Measurements from ENCODE around the gene TBC1D12.
A peak's percentile ranks its signal among the peaks of the same experiment; 100 is the strongest.
"Not testable (repeated sequence)": the region's sequence is repeated elsewhere in the genome, so short reads cannot be mapped to it uniquely, and the experiment has no call there.

The TBC1D12 gene

DNA sequence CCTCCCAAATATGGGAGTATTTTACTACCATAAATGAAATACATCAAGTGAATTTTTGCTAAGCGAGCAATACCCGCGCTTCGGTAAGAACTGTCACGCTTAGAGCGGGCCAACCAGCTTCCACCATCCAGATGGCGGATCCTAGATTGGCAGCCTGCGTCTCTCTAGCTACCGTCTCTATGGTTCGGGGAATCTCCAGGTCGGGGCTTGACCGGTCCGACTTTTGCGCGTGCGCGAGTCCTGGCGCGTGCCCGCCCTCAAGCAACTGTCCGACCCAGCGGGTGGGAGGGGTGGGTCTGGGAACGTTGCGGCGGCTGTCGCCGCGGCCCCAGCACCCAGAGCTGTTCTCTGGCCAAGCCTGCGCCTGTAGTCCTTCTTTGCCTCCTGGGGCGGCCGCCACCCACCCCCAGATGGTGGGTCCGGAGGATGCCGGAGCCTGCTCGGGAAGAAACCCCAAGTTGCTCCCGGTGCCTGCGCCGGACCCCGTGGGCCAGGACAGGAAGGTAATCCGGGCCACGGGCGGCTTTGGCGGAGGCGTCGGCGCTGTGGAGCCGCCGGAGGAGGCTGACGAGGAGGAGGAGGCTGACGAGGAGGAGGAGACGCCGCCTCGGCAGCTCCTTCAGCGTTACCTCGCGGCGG lies at the start of gene TBC1D12:
TBC1D12 (plus strand) TSS at position 338 of the 639 bp plus-strand sequence; CDS start at position 411, 73 bp downstream.
- DNase-seq (ENCODE audit: low spot score) = peak; percentile 95

DNA sequence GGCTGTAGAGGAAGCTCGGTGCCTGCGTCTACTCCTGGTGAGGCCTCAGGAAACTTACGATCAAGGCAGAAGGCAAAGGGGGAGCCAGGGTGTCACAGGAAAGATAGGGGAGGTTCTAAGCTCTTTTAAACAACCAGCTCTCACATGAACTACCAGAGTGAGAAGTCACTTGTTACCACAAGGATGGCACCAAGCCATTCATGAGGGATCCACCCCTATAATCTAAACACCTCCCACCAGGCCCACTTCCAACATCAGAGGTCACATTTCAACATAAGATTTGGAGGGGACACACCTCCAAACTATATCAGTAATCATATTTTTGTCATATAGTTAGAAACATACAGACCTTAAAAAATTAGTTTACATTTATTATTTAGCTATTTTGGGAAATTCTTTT lies 49.0 kb upstream of the TBC1D12 start:
- no peak for DNase-seq (ENCODE audit: low spot score)

DNA sequence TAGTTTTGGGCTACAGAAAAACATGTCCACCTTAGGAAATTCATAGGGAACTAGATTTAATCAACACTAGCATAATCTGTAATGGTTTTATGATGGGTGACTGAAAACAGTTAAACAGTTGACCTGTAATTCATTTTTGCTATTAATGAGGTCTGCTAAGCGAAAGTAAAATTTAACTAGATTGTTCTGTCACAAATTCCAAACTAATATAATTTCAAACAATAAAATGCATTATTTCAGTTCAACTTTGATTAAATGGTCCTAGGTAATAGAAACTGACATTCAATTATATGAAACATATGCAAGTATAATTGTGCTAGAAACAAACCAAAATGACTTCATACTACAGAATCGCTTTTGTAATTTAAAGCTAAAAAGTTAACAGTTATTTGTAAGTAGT lies 46.5 kb upstream of the TBC1D12 start:
- DNase-seq (ENCODE audit: low spot score) = no peak

DNA sequence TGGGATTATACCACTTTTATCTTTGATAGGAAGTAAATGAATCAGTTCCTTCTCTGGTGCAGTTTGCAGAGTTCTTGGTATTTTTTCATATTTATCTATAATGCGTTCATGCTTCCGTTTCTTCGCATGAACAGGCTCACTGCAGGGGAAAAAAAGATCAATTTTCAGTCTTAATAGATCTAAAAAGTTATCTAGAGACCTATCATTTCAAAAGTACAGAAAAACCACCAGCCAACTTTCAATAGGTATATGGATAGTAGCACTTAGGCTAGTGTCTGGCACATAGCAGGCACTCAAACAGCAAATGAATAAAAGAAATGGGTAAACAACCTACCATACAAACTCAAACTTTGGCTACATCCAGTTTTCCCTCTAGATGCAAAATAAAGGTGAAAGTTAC lies 45.1 kb upstream of the TBC1D12 start:
- no peak for DNase-seq (ENCODE audit: low spot score)

DNA sequence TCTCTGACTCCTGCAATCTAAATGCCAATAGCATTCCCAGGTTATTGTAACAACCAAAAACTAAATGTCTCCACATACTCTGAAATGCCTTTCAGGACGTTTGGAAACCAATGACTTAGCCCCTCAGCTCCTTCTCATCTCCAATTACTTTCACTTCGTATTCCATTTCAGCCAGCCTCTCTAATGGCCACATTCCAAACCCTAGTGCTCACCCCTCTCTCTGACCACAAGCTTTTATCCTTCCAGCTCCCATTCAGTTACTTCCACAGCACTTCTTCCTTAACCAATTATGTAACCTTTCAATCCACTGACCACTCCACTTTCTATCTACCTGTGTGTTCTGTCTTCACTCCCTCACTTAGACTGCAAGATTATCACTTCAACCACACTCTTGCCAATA lies 43.9 kb upstream of the TBC1D12 start:
- peak; percentile 84 for DNase-seq (ENCODE audit: low spot score)

DNA sequence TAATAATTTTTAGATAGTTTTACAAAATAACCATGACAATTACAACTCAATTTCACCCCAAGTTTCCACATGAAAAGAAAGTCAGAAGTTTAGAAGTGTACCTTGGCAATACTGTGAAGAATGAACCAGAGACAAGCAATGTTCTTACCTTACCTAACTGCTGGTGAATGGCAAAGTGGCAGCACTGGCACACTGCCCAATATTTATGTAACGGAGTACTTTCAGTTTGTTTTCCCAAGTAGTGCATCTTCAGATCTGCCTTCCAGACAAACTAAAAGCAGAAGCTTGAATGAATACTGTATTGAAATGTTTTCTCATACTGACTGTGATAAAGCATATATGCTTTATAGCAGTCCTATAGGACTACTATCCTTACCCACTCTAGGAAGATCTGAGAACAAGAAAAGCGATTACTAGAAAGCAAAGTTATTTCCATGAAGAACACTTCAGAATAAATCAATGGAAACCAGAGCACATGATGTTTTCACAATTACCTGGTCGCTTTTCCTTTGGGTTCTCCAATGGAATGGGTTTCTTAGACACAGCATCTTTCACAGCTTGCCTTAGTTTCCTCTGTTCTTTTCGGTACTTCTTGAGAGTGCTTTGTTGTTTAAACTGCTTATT lies 41.1 kb upstream of the TBC1D12 start:
- no peak for DNase-seq (ENCODE audit: low spot score)

DNA sequence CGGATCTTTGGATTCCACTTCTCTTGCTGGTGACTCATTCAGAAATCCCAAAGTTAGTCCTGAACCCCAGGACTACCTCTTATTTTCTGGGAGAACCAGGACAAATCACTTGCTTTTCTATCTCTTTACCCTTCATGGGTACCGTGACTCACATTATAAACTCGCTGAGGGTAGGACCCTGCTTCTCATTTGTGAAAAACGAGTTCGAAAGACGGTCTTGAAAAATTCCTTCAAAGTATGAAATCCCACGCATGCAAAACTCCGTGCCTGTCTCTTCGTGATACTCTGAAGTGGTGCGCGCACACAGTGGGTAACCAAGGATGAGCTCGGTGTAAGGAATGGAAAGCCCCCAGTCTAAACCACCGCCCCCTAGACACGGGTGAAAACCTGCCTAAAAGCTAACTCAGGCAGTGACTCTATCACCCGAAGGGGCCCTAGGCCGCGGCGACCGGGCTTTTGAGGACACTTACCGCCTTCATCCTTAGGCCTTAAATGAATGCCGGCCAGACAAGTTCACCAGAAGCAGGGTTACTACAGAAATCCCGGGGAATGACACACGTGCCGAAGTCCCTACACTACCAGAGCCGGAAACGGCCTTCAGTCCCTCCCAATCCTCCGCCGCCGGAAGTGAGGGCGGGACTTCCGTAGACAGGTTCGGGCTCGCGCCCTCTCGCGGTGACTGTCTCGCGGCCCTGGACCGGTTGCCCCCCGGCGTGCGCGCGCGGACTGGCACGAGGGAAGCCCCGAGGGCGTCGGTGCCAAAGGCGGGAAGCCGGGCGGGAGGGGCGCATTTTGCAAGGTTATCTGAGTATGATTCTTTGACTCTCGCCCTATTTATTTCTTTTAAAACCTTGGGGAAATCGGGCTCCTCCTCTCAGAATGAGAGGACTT lies 39.7 kb upstream of the TBC1D12 start, which contains the start of gene NOC3L:
NOC3L (minus strand) TSS at position 580 of the 891 bp plus-strand sequence; CDS start at position 479, 101 bp downstream.
- DNase-seq (ENCODE audit: low spot score) = peak; percentile 95

DNA sequence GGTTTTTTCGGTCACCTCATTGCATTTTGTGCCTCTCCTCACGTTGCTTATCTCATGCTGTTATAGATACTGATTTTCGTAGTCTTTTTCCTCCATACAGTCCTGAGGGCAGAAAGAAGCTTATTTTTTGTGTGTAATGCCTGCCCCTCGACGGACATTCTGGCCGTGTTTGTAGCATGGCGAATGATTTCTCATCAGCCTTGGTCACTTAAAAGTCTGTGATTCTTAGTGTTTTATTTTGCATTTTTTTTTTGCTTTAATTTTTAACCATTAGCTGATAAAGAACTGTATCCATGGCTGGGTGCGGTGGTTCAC lies 39.1 kb upstream of the TBC1D12 start:
- DNase-seq (ENCODE audit: low spot score) = no peak

DNA sequence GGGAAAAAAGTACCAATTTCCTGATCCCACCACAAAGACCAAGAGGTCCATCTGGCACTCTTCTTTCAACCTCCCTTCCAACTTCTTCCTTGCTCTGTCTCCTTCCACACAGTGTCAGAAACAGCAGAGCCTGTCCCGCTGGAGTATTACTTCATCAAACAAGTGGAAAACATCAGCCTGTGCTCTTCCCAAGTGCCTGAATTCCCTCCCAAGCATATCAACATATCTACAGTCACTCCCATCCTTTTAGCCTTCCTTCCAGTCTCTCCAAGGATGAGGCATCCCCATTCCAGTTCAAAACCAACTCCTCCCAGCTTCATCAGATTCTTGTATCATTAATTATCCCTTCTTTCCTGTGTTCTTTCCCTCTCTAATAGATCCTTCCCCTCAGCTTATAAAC lies 37.9 kb upstream of the TBC1D12 start:
- no peak for DNase-seq (ENCODE audit: low spot score)

DNA sequence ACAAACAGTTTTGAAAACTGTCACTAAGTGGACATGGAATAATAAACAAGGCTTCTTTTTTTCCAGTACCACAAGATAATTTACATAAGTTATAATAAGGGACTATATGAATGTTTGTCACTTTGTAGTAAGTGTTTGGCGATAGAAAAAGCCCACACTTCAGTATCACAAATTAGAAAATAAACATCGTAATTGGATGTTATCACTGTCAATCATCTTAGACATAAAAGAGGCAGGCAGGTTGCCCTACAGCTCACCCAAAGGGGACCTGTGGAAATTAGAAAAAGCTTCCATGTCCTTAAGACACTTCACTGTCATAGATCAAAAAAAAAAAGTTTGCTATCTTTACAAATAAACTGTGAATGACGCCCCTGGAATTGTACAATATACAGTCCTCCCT lies 36.0 kb upstream of the TBC1D12 start:
- DNase-seq (ENCODE audit: low spot score) = no peak

DNA sequence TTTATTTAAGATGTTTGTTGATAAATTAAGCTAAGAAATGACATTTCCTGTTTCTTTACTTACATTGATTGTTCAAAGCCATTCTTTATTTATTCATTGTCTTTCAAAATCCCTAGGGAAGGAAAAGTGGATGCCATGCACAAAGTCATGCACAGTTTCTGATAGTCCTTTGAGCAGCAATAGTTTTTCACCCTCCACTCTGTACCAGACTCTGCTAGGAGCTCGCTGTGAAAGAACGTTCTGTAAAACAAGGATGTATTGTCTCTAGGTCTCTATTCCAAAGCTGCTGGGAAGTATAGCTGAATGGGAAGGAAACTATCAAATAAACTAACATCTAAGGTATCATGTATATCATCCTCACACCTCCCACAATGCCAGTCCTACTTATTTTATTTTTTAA lies 31.8 kb upstream of the TBC1D12 start:
- no peak for DNase-seq (ENCODE audit: low spot score)

DNA sequence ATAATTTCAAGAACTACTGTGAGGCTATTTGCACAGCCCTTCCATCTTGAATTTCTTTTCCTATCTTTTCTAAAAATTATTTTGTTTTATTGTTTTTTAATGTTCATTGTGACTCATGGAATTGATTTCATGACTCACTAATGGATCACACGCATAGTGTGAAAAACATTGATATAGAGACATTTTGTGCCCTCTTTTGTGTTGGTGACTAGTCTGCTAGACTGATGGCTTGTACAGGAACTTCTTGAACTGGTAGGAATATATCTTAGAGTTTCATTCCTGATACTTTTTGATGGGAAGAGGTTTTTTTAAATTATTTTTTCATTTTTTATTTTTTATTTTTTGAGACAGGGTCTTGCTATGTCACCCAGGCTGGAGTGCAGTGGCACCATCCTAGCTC lies 27.0 kb upstream of the TBC1D12 start:
- DNase-seq (ENCODE audit: low spot score) = no peak

DNA sequence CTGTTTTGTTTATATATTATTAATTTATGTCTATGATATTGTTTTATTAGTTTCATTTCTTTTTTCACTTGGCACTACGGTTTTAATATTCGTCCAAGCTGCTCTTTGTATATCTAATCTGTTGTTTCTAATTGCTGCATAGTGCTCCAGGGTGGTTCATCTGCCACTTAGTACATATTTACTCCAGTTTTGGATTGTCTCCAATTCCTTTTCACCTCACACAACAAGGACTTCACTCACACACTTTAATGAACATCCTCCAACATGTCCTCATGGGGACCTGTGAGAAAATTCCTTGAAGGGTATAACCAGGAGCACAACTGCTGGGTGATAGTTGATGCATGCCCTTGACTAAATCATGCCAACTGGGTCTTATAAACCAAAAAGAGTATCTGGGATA lies 25.5 kb upstream of the TBC1D12 start:
- DNase-seq (ENCODE audit: low spot score) = no peak

DNA sequence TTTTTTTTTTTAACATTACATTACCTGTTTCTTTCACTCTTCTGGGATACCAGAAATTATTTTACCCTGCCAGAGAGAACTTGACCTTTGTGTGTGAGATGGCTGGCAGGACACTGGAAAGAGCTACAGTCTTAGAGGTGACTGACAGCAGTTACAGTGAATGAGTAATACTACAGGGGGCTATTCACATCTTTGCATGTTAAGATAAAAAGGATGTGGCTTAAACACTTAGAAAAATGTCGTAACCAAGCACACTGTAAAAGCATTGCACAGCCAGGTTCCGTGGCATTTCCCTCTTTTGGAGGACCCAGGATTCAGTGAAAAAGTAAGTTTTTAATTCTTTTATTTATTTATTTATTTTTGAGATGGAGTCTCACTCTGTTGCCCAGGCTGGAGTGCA lies 18.8 kb upstream of the TBC1D12 start:
- no peak for DNase-seq (ENCODE audit: low spot score)

DNA sequence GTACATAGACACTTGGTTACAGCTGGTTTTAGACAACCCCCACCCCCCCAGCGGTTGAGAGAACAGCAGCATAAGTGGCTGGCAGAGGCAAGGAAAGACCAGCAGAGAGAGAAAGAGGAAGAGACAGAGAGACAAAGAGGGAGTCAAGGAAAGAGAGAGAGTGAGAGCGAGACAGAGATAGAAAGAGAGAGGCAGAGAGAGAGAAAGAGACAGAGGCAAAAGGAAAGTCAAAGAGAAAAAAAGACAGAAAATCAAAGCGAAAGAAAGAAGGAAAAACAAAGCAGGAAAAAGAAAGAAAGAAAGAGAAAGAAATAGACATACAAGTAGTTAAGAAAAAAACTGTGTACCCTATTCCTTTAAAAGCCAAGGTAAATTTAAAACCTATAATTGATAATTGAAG lies 16.6 kb upstream of the TBC1D12 start:
- not testable (repeated sequence) for DNase-seq (ENCODE audit: low spot score)

DNA sequence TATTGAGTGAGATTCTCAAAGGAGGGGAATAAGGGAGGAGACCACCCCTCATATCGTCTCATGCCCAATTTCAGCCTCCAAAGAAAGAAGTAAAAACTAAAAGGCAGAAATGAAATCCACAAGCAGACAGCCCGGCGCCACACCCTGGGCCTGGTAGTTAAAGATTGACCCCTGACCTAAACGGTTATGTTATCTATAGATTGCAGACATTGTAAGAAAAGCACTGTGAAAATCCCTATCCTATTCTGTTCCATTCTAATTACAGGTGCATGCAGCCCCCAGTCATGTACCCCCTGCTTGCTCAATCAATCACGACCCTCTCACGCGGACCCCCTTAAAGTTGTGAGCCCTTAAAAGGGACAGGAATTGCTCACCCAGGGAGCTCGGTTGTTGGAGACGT lies 10.2 kb upstream of the TBC1D12 start:
- DNase-seq (ENCODE audit: low spot score) = not testable (repeated sequence)

DNA sequence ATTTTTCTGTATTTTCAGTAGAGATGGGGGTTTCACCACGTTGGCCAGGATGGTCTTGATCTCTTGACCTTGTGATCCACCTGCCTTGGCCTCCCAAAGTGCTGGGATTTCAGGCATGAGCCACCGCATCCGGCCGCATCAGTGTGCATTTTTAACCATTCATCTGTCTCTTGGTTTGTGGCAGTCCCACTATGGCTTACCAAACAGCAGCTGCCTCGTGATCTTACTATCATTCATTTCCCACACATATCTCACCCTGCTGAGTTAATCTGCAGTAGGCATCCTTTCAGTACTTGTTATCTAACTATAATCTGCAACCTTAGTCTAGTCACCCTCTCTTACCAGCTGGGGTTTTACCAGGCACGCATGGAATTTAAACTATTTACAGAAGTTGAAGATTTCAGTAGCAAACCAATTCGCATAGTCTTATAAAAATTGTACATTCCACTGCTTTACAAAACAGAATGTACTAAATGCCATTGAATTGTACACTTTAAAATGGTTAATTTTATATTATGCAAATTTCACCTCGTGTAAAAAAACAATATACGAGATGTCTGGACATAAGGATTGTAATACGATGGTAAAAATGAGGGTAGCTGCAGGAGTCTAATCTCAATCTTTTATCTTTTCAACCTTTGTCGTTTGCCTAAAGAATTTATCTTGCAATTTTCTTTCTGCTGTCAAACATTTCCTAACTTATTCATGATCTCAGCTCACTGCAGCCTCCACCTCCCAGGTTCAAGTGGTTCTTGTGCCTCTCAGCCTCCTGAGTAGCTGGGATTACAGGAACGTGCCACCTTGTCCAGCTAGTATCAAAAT lies 4.6 kb upstream of the TBC1D12 start:
- peak; percentile 26 for DNase-seq (ENCODE audit: low spot score)

DNA sequence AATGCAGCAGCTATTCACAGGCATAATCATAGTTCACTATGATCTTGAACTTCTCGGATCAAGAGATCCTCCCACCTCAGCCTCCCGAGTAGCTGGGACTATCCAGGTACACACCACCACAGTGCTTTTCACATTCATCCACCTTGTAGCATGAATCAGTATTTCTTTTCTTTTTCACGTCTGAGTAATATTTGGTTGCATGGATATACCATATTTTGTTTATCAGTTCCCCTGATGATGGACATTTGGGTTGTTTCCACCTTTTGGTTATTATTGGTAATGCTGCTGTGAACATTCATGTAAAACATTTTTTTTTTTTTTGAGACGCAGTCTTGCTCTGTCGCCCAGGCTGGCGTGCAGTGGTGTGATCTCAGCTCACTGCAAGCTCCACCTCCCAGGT lies 3.6 kb upstream of the TBC1D12 start:
- no peak for DNase-seq (ENCODE audit: low spot score)

DNA sequence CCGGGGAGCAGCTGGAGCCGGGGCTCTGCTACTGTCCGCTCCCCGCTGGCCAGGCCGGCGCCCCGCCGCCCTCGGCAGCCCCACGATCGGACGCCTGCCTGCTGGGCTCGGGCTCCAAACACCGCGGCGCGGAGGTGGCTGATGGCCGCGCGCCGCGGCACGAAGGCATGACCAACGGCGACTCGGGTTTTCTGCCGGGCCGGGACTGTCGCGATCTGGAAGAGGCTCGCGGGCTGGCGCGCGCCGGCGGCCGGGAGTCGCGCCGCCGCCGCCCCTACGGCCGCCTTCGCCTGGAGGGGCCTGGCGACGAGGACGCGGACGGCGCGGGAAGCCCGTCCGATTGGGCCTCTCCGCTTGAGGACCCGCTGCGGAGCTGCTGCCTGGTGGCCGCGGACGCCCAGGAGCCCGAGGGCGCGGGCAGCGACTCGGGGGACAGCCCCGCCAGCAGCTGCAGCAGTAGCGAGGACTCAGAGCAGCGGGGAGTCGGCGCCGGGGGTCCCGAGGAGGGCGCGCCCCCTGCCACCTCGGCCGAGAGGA lies 570 bp downstream of the TBC1D12 start:
- DNase-seq (ENCODE audit: low spot score) = peak; percentile 71

DNA sequence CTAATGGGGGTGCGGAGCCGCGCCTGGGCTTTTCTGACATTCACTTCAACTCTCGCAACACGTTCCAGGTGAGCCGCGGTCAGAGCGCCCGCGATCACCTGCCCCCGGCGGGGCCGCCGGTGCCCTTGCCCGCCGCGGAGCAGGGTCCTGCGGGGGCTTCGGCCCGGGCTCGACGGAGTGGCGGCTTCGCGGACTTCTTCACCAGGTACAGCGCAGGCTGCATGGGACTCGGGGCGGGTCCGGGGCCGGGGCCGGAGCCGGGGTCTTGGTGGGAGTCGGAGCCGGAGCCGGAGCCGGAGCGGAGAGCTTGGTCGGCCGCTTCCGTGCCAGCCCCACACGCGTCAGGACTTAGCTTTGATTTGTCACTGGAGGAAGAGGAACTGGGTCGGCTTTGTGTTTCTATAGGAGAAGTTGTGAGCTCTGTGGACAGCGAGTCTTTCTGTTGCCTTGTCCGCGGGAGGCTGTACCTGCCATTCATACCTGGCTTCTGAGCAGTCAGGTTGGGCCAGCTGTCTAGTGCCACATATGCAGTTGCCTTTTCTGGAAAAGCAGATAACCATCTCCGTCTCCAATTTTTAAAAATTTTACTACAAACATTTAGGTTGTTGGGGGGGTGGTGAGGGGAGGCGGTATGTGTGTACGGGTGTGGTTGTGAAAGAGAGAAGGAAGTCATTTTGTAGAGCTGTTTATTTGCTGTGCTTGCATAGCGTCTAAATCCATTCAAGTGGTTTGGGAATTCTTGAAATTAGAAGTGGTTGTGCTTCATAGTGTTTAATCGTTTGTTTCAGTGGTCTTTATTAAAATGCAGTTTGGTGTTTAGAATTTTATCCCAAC lies 1.3 kb downstream of the TBC1D12 start:
- peak; percentile 63 for DNase-seq (ENCODE audit: low spot score)

DNA sequence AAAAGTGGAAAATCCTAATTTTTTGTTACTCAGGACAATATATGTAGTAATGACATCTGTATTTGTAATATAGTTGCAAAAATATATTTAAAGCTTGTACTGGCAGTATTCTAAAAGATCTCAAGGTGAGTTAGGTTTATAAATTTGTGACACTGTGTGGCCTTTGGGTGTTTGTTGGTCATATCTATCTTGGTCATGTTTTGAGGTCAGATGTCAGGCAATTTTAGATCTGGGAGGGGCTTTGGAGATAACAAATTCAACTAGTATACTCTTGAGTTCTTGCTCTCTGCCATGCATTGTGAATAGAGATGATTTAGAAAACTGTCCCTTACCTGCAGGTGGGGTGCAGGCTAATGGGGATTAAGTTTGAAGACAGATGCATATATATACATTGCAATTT lies 3.1 kb downstream of the TBC1D12 start:
- no peak for DNase-seq (ENCODE audit: low spot score)
